GM21576 (cell line): ENCODE measurements around the gene SCARF1.

Source experiments
- ATAC-seq: cut with Tn5 transposase; IDR thresholded peaks from one replicate; pipeline ENCODE4 v1.9.1; 2021; ENCODE audit warnings: mild to moderate bottlenecking, moderate library complexity; ENCODE audit not compliant: unreplicated experiment

SCARF1 gene

GRCh38 chr17:1629504-1630310 lies 15.8 kb downstream of the SCARF1 start:
- ATAC-seq: no peak

GRCh38 chr17:1628856-1629503 lies 16.6 kb downstream of the SCARF1 start:
- ATAC-seq: peak; percentile 42

- ATAC-seq: peak; percentile 50
These were observed 17.3 kb downstream of the SCARF1 start, which contains the start of gene SLC43A2 for GRCh38 chr17:1627982-1628855. TSS of gene SLC43A2 (minus strand) at chr17:1628834. CDS start at chr17:1627874, 960 bp downstream.

- no peak for ATAC-seq
These were observed 18.1 kb downstream of the SCARF1 start for GRCh38 chr17:1627182-1627981.

GRCh38 chr17:1626333-1626732 lies 19.2 kb downstream of the SCARF1 start:
- ATAC-seq: no peak

- no peak for ATAC-seq
These were observed 20.0 kb downstream of the SCARF1 start for GRCh38 chr17:1625581-1625980.

GRCh38 chr17:1625053-1625452 lies 20.5 kb downstream of the SCARF1 start:
- no peak for ATAC-seq

- ATAC-seq: no peak
These were observed 20.9 kb downstream of the SCARF1 start for GRCh38 chr17:1624650-1625049.

GRCh38 chr17:1623057-1623630 lies 22.4 kb downstream of the SCARF1 start:
- no peak for ATAC-seq

GRCh38 chr17:1621273-1621954 lies 24.1 kb downstream of the SCARF1 start:
- ATAC-seq: no peak

- ATAC-seq: no peak
These were observed 25.0 kb downstream of the SCARF1 start for GRCh38 chr17:1620486-1620885.

- ATAC-seq: no peak
These were observed 27.8 kb downstream of the SCARF1 start for GRCh38 chr17:1617620-1618174.

- ATAC-seq: no peak
These were observed 29.4 kb downstream of the SCARF1 start for GRCh38 chr17:1616101-1616500.

- no peak for ATAC-seq
These were observed 33.1 kb downstream of the SCARF1 start for GRCh38 chr17:1612400-1612799.

- ATAC-seq: no peak
These were observed 33.8 kb downstream of the SCARF1 start for GRCh38 chr17:1611715-1612114.

- no peak for ATAC-seq
These were observed 36.9 kb downstream of the SCARF1 start for GRCh38 chr17:1608676-1609075.

GRCh38 chr17:1607971-1608320 lies 37.6 kb downstream of the SCARF1 start:
- ATAC-seq: no peak

- no peak for ATAC-seq
These were observed 39.1 kb downstream of the SCARF1 start for GRCh38 chr17:1606352-1606985.
